Spleen (tissue), 7 donors: Measurements from ENCODE around the gene PARD3.

Source experiments
- CTCF ChIP-seq, 11 experiments: fragments of 200-600 bp in 7 of 11; fragments of 450-650 bp in 4 of 11; sonication (generic) in 4 of 11; IDR thresholded peaks in 8 of 11; conservative IDR thresholded peaks in 3 of 11; 1 replicate in 7 of 11; 2 replicates in 4 of 11; pipeline versions ENCODE4 v1.4.0 to v1.8.0; 2016 to 2021; ENCODE audit warnings: antibody characterized with exemption in 11 of 11, inconsistent platforms in 4 of 11, mild to moderate bottlenecking in 1 of 11
- POLR2A ChIP-seq, 3 donors: fragments of 450-650 bp; IDR thresholded peaks; one replicate each; pipeline ENCODE4 v1.5.1; 2017; ENCODE audit warnings: antibody characterized with exemption in 3 of 3, mild to moderate bottlenecking in 1 of 3
- POLR2AphosphoS5 ChIP-seq, 3 donors: sonication (generic); formaldehyde crosslinking; IDR thresholded peaks; one replicate each; pipeline ENCODE4 v1.5.1; 2017; ENCODE audit warnings: antibody characterized with exemption in 3 of 3
- donor health status: DM: no; HTN: no; CAD: no; lungs with moderate emphysema.
- donor health status: DM: no; HTN: no; CAD: no.
- donor health status: DM: no; HTN: no; CAD: no.

DNA sequence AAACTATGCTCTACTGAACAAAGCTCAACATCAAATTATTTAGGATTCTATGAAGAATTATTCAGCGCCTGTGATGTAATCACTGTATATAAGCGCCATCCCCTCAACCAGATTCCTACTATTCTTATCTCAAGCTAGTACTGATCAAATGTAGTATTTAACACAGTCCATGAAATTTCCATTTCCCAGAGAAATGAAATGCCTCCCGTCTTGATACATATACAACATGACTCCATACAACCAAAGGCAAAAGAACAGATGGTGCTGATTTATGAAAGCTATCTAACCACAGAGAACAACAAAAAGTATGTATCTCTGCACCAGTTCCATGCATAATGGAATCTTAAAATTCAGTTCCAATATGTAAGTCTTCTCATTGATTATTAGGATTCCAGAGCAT lies 406.1 kb downstream of the PARD3 start:
- TF ChIP-seq CTCF (IDR thresholded peaks at IDR 0.05 in 8 of 11, conservative IDR thresholded peaks at IDR 0.05 in 3 of 11) (no peak), POLR2A (IDR thresholded peaks at IDR 0.05) (no peak), POLR2AphosphoS5 (IDR thresholded peaks at IDR 0.05) (no peak)
